ENCODE results near the gene IRX4.

DNA sequence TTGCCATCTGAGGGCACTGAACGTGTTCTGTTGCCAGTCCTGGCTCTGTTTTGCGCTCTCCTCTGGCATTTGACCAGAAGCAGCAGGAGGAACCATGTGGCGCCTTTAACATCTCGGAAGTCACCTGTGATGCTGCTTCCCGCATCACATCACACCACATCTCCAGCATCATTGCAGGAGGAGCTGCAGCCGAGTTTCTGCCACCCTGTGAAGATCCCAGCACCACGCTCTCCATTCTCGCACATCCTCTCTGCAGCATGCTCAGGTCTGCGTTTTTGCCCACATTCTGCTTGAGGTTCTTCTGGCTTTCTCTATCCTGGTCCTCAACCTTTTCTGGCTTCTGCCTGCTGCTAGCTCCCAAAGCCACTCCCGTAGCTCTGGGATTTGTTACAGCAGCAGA lies 11.0 kb upstream of the IRX4 start:
- TF ChIP-seq, protein P1, sequence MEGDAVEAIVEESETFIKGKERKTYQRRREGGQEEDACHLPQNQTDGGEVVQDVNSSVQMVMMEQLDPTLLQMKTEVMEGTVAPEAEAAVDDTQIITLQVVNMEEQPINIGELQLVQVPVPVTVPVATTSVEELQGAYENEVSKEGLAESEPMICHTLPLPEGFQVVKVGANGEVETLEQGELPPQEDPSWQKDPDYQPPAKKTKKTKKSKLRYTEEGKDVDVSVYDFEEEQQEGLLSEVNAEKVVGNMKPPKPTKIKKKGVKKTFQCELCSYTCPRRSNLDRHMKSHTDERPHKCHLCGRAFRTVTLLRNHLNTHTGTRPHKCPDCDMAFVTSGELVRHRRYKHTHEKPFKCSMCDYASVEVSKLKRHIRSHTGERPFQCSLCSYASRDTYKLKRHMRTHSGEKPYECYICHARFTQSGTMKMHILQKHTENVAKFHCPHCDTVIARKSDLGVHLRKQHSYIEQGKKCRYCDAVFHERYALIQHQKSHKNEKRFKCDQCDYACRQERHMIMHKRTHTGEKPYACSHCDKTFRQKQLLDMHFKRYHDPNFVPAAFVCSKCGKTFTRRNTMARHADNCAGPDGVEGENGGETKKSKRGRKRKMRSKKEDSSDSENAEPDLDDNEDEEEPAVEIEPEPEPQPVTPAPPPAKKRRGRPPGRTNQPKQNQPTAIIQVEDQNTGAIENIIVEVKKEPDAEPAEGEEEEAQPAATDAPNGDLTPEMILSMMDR (IDR thresholded peaks at IDR 0.05): no peak
- no peak for TF ChIP-seq POLR2A (IDR thresholded peaks at IDR 0.05)
- TF ChIP-seq EP300 (IDR thresholded peaks at IDR 0.05): no peak

Measured in tibial nerve (tissue), 4 donors.